H1 (cell line): ENCODE data around the gene PRR14L.

Source experiments
- ATF2 ChIP-seq: IDR thresholded peaks from 2 replicates; pipeline ENCODE4 v1.6.1; 2012; ENCODE audit warnings: low read length, inconsistent platforms
- BRCA1 ChIP-seq: IDR thresholded peaks from 2 replicates; pipeline ENCODE4 v1.6.1; 2012; ENCODE audit warnings: low read depth, low read length, improper control_type of control experiment
- CEBPB ChIP-seq: IDR thresholded peaks from 2 replicates; pipeline ENCODE4 v1.6.1; 2012; ENCODE audit warnings: low read depth, low read length
- CHD2 ChIP-seq: IDR thresholded peaks from 2 replicates; pipeline ENCODE4 v1.6.1; 2012; ENCODE audit warnings: low read length, improper control_type of control experiment
- CTCF ChIP-seq, 3 experiments: IDR thresholded peaks; 1 replicate in 2 of 3; 2 replicates in 1 of 3; pipeline versions ENCODE4 v1.5.1 to v1.6.1; 2011; ENCODE audit warnings: low read length in 3 of 3, mild to moderate bottlenecking in 3 of 3, inconsistent platforms in 2 of 3, low read depth in 1 of 3, moderate library complexity in 1 of 3; ENCODE audit not compliant: insufficient read depth in 1 of 3; ENCODE audit errors: control extremely low read depth in 1 of 3
- EZH2 ChIP-seq: fragments of 200-600 bp; sonication (generic); IDR thresholded peaks from 2 replicates; pipeline ENCODE4 v1.7.1; 2012; ENCODE audit warnings: low read depth, mild to moderate bottlenecking, moderate library complexity, low read length, inconsistent platforms; ENCODE audit not compliant: severe bottlenecking
- HDAC2 ChIP-seq, 2 experiments: fragments of 300-600 bp in 1 of 2; sonication (generic) in 1 of 2; IDR thresholded peaks; 2 replicates each; pipeline ENCODE4 v1.6.1; 2011 to 2012; ENCODE audit warnings: low read depth in 2 of 2, low read length in 2 of 2, mild to moderate bottlenecking in 2 of 2, moderate library complexity in 2 of 2, borderline replicate concordance in 1 of 2, inconsistent platforms in 1 of 2
- JUND ChIP-seq: IDR thresholded peaks from 2 replicates; pipeline ENCODE4 v1.6.1; 2011; ENCODE audit warnings: mild to moderate bottlenecking, improper control_type of control experiment, low read length
- MAFK ChIP-seq: IDR thresholded peaks from 2 replicates; pipeline ENCODE4 v1.6.1; 2012; ENCODE audit warnings: low read depth, mild to moderate bottlenecking, improper control_type of control experiment, low read length
- POLR2A ChIP-seq, 2 experiments: IDR thresholded peaks; 1 replicate in 1 of 2; 2 replicates in 1 of 2; pipeline ENCODE4 v1.6.1; 2011; ENCODE audit warnings: low read depth in 2 of 2, low read length in 2 of 2, mild to moderate bottlenecking in 2 of 2; ENCODE audit errors: control extremely low read depth in 1 of 2
- RAD21 ChIP-seq, 2 experiments: IDR thresholded peaks in 1 of 2; conservative IDR thresholded peaks in 1 of 2; 2 replicates each; pipeline ENCODE4 v1.6.1; 2011; ENCODE audit warnings: low read depth in 2 of 2, low read length in 2 of 2, improper control_type of control experiment in 1 of 2, inconsistent platforms in 1 of 2, mild to moderate bottlenecking in 1 of 2, moderate library complexity in 1 of 2
- SP2 ChIP-seq: IDR thresholded peaks from 2 replicates; pipeline ENCODE4 v1.6.1; 2012; ENCODE audit warnings: mild to moderate bottlenecking, low read length, inconsistent platforms
- SRF ChIP-seq: IDR thresholded peaks from 2 replicates; pipeline ENCODE4 v1.6.1; 2011; ENCODE audit warnings: mild to moderate bottlenecking, low read depth, low read length, moderate library complexity
- TAF1 ChIP-seq: IDR thresholded peaks from 2 replicates; pipeline ENCODE4 v1.6.1; 2011; ENCODE audit warnings: mild to moderate bottlenecking, low read depth, low read length

GRCh38 chr22:31661851-31662667, 87.9 kb downstream of the PRR14L start, which contains the start of gene PISD:
- TF ChIP-seq HDAC2 (IDR thresholded peaks at IDR 0.05; ENCODE audit: borderline replicate concordance in 1 of 2, low read depth in 2 of 2, low read length in 2 of 2) (peak in 1 of 2 experiments; percentile 91; a peak in 2 of 4 replicates), EZH2 (no peak), CHD2 (no peak; the same call in 1 of the 2 replicates), CEBPB (no peak), SP2 (no peak), POLR2A (IDR thresholded peaks at IDR 0.05; ENCODE audit: control extremely low read depth in 1 of 2, low read depth in 2 of 2, low read length in 2 of 2) (peak; percentile 73 to 92; a peak in 2 of 3 replicates), CTCF (IDR thresholded peaks at IDR 0.05; ENCODE audit: control extremely low read depth in 1 of 3, insufficient read depth in 1 of 3, low read depth in 1 of 3, low read length in 3 of 3) (no peak), SRF (no peak; the same call in 1 of the 2 replicates), RAD21 (IDR thresholded peaks at IDR 0.05 in 1 of 2, conservative IDR thresholded peaks at IDR 0.05 in 1 of 2; ENCODE audit: low read depth in 2 of 2, low read length in 2 of 2) (no peak), BRCA1 (no peak), JUND (peak; percentile 75), ATF2 (no peak; the same call in 1 of the 2 replicates), TAF1 (peak; percentile 88; the same call in 1 of the 2 replicates), MAFK (peak; percentile 42; the same call in 1 of the 2 replicates)
